ENCODE results near the gene ME1.
A peak's percentile ranks its signal among the peaks of the same experiment; 100 is the strongest.
"Not testable (repeated sequence)": the region's sequence is repeated elsewhere in the genome, so short reads cannot be mapped to it uniquely, and the experiment has no call there.

The ME1 gene

DNA sequence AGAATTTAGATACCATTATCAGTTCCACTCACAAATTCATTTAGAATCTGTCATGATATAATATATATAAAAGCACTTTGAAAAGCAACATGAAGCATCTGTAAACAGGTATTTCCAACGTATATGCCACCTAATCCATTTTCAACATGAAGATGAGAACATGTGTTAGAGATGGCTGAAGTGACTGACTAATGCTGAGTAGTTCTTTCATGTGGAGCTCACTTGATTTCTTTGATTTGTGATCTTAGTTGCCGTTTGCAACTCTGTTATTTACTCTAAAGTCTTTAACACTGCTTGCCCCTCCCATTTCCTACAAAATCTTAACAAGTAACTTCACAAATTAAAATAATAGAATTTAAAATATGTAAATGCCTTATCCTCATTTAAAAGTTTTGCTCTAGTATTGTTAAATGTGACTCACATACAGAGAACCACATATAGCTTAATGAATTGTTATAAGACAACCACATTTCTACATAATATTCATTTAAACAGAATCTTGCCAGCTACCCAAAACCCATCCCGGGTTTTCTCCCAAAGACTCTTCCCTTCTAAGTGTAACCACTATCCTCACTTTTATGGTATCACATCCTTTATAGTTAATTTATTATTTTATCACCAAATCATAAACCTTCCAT lies 78.3 kb downstream of the ME1 start:
- no peak for DNase-seq

GRCh38 chr6:83343121-83343520 lies 87.7 kb downstream of the ME1 start:
- DNase-seq: no peak

GRCh38 chr6:83341765-83342164 lies 89.1 kb downstream of the ME1 start:
- DNase-seq: no peak

DNA sequence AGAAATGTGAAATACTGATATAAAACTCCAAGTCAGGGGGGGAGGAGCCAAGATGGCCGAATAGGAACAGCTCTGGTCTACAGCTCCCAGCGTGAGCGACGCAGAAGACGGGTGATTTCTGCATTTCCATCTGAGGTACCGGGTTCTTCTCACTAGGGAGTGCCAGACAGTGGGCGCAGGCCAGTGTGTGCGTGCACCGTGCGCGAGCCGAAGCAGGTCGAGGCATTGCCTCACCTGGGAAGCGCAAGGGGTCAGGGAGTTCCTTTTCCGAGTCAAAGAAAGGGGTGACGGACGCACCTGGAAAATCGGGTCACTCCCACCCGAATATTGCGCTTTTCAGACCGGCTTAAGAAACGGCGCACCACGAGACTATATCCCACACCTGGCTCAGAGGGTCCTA lies 96.9 kb downstream of the ME1 start:
- not testable (repeated sequence) for DNase-seq

DNA sequence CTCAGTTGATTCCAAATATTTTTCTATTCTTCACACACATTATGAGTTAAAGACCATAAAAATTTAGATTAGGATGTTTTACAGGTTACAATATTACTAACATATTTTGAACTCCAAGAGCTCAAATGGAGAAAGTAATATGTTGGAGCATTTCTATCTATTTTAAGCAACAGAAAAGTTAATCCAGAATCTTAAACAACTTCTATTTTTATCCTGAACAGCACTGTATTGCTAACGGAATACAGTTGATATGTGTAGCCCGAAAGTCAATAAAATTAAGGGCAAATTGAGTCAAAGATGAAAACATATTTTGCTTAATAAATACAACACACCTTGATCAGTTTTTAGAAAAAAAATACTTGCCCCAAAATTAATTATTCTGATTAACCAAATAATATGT lies 97.4 kb downstream of the ME1 start:
- DNase-seq: no peak

- DNase-seq: no peak
These were observed 116.2 kb downstream of the ME1 start for GRCh38 chr6:83314693-83315092.

DNA sequence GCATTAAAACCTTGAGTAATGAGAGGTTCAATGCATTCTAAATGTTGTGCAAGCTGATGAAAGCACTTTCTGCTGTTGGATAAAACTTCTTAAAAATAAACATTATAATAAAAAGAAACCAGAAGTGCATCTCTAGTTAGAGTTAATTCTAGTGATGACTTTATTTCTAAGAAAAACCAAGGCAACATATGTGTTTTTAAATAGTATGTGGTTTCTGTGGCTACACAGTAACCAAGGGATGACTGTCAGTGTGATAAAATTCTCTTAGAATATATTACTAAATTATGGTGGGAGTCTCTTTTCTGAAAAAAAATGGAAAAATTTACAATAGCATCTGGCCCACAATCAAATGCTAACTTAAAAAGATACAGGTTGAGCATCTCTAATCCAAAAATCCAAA lies 117.0 kb downstream of the ME1 start:
- no peak for DNase-seq

GRCh38 chr6:83311231-83311630 lies 119.6 kb downstream of the ME1 start:
- no peak for DNase-seq

GRCh38 chr6:83310046-83310445 lies 120.8 kb downstream of the ME1 start:
- DNase-seq: no peak

DNA sequence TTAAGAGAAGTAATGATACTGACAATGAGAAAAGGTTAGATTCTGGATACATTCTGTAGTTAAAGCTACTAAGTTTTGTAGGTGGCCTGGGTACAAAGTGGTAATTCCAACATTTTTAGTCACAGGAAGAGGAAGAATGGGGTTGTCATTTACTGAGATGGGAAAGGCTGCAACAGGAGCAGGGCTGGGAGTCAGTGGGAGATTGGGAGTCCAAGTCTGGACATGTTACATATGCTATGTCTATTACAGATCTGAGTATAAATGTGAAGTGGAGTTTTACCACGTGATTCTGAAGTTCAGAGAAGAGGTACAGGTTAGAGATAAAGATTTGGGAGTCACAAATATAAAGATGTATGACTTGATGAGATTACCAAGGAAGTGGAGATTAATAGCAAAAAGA lies 121.5 kb downstream of the ME1 start:
- DNase-seq: no peak

DNA sequence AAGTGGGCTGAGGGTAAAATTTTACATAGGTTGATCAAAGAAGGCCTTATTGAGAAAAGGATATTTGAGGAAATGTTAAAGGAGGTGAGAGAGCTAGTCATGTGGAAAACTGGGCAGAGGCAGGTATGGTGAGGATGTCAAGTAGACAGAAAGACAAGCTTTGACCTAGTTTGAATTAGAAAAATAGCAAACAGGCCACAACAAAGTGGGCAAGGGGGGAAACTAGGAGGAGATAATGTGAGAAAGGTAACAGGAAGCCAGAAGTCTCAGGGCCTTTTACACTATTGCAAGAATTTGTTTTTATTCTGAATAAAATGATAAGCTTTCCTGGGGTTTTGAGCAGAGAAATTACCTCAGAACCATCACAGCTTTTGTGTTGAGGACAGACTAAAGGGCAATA lies 122.0 kb downstream of the ME1 start:
- DNase-seq: peak; percentile 4

GRCh38 chr6:83307849-83308248 lies 123.0 kb downstream of the ME1 start:
- DNase-seq: no peak

- no peak for DNase-seq
These were observed 127.4 kb downstream of the ME1 start for GRCh38 chr6:83303426-83303825.

DNA sequence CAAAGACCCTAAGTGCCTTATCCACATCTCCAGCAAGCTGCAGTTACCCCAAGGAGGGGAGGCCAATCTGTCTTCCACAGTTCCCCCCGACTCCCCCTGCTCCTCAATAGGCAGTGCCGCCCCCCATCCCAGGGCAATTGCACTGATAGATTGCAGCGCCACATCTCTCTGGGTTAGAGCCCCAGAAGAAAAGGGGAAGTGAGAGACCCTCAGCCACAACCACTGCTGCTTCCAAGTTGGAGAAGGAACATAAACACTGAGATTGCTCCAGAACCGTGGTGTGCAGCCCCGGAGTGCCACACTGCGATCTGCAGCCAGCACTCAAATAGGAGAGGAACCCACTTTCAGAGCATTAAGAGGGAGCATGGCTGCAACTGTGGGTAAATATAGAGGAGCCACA lies 136.2 kb downstream of the ME1 start:
- DNase-seq: no peak

- no peak for DNase-seq
These were observed 137.7 kb downstream of the ME1 start for GRCh38 chr6:83292900-83293843.

GRCh38 chr6:83287298-83287697 lies 143.6 kb downstream of the ME1 start:
- DNase-seq: not testable (repeated sequence)

DNA sequence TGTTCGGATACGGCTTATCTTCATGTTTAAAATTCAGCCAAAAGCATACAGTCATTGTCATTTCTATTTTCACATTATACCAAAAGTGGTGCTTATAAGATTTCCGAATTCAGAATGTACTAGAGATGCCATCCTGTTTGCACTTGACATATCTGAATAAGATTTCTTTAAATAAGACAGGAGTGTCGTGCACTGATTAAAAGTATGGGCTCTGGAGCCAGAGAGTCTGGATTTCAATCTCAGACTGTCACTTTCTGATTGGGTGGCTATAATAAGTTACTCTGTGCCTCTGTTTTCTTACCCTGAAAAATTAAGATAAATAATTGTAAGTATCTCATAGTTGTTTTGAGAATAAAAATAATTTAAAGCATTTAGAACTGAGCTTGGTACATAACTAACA lies 144.9 kb downstream of the ME1 start:
- no peak for DNase-seq

DNA sequence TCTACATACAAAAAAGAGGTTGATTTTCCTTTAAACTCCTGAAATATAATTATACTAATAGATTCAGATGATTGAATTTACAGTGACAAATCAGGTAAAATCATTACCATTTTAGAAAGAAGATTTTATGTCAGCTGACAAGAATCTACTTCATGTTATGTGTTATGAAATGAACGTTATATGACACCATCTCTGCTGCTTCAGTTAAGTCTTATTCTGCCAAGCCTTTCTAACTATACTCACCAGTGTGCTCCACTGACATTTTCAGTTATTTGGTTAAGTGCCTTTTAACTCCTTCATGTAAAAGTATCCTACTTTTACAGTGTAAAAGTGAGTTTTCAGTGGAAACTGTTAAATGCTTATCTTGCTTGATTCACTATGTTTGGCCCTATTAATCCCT lies 157.3 kb downstream of the ME1 start:
- no peak for DNase-seq

DNA sequence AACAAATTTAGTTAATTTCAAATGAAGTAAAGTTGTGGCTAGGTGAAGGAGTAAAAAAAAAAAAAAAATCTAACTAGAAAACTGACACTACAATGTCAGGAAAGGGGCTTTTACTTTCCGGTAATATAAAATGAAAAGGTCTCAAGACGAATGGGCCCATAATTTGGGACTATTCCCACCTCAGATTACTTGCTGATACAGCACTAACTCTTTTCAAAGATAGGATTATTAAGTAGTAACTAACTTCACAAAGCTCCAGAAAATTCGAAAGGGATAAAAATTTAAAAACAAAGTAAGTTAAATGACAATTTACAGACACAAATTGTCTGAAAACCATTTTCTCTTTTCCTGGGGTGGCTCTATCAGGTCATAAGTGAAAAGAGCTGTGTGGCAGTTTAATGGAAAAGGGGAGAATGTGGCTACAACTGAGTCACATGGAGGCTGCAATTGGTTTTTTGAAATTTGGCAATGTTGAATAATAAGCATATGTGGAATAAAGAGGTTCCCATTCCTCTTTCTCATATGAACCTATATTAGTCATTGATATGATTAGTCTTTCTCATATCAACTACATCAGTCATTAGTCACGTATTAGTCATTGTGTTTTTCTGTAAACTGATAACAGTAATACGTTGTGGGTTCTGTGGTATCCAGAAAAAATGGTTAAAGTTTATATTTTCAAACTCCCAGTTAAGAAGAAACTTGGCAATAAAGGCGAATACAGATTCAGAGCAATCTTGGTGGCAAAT lies 159.7 kb downstream of the ME1 start:
- DNase-seq: no peak

- DNase-seq: no peak
These were observed 165.5 kb downstream of the ME1 start for GRCh38 chr6:83265384-83265783.

GRCh38 chr6:83260577-83260976 lies 170.3 kb downstream of the ME1 start:
- no peak for DNase-seq

- no peak for DNase-seq
These were observed 172.3 kb downstream of the ME1 start for GRCh38 chr6:83258517-83258916.

GRCh38 chr6:83257791-83258190 lies 173.1 kb downstream of the ME1 start:
- DNase-seq: no peak

DNA sequence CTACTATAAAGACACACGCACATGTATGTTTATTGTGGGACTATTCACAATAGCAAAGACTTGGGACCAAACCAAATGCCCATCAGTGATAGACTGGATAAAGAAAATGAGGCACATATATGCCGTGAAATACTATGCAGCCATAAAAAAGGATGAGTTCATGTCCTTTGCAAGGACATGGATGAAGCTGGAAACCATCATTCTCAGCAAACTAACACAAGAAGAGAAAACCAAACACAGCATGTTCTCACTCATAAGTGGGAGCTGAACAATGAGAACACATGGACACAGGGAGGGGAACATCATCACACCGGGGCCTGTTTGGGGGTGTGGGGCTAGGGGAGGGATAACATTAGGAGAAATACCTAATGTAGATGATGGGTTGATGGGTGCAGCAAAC lies 174.1 kb downstream of the ME1 start:
- not testable (repeated sequence) for DNase-seq
